Dermis blood vessel endothelial cell (primary cell): ENCODE data around the gene PNLIP. TPM values are rescaled to one million over a fixed set of nuclear protein-coding genes. Genes with fewer than 3 reads are reported as not detected.

Experiments used
- DNase-seq: peaks from one replicate; pipeline ENCODE4 v3.0.0; 2010
- total RNA-seq: library from RNA; depleted of rRNA; stranded (reverse); fragments of >200 nt; gene quantifications from 2 replicates; pipeline ENCODE4 v1.2.3, GENCODE V29; 2014

Gene PNLIP
- not detected in 2 replicates for total RNA-seq

DNA sequence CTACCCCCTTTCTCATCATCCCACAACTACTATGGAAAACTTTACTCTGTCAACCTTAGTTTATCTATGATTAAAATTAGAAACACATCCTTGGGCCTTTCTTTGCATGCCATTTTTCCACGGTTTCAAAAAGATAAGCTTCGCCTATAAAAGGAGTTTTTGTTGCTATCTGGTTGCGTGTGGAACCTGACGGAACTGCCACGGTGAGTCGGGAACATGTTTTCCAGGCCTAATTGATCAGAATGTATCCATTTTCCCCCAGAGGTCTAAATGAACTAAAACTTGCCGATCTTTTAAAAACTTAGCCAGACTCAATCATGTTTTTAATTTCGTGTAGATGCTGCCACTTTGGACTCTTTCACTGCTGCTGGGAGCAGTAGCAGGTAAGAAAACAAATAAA, at the start of gene PNLIP:
PNLIP (plus strand) TSS at position 176 of the 400 bp plus-strand sequence; CDS start at position 338, 162 bp downstream.
- DNase-seq: no peak

DNA sequence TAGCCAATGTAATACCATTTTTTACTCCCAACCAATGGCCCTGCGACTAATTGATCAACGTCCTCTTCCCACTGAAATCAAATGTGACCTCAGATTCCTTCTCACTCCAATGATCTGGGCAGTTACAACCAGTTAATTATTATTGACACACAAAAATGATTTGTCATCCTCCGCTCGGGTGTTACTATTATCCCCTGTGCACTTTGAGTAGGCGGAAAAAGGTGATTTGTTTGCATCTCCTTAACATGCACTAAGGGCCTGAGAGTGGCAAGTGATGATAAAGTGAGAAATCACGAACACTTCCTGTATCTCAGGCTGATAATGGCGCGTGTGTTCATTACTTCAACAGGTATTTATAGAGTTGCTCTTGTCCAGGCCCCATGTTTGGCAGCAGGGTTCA, 40.9 kb upstream of the PNLIP start:
- no peak for DNase-seq

DNA sequence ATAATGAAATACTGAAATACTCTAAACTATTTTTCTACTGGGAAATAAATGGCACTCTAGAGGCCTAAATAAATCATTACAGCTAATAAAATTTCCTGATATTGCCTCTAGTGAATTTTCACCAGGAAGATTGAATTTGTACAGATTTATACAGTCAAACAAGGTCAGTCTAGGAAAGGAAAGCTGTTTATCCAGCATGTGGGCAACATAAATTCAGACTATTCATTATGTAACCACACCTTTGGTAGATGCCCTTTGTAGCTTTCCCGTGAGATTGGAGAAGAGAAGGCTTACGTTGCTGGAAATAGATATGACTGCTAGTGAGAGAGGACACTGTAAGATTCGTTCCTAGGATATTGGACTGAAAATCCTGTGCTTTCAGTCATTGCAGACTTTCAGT, 35.2 kb upstream of the PNLIP start:
- no peak for DNase-seq

DNA sequence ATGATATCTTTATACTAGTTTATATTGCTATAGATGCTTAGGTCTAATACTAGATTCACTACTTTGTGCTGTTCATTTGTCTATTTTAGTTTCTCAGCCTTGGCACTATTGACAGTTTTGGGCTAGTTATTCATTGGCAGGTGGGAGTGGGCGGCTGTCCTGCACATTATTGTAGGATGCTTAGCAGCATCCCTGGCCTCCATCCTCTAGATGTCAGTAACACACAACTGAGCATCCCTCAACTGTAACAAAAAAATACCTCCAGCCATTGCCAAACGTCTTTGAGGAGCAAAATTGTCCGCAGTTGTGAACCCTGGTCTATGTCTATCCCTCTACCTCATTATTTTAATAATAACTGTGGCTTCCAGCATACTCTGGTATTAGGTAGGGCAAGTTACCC, 34.4 kb upstream of the PNLIP start:
- DNase-seq: no peak

DNA sequence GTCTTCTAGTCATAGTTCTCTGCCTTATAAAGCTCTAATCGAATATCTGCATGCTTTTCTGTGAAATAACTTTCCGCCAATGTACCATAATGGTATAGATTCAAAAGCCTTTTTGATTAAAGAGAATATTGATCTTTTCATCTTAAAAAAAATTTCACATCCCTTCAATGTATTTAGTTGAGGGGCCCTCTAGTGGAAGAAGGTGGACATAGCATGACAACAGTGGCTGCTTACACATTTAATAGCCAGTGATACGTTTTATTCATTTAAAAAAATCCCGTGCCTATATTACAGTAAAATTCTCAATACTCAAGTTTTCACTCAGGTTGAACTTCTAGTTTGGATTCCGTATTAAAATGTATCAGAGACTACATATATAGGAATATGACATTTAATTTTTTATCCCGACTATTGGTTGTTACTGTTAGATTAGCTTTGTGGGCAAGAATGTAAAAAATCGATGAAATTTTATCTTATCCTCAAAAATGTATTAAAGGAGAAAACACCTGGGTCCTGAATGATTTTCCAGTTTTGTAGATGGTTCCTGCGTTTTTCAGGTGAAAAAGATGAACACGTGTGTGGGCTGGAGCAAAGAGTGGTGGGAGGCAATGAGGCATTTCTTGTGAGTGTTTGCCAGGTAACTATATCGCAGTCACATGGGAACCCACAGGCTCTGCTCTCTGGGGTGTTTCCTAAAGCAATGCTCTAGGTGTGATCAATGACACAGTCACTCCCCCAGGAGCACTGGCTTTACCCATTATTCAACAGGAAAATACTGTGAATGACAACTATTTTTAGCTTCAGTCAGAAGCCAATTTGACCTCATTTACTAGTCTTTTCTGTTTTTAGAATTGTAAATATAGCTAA, 24.1 kb upstream of the PNLIP start:
- DNase-seq: peak; percentile 66

DNA sequence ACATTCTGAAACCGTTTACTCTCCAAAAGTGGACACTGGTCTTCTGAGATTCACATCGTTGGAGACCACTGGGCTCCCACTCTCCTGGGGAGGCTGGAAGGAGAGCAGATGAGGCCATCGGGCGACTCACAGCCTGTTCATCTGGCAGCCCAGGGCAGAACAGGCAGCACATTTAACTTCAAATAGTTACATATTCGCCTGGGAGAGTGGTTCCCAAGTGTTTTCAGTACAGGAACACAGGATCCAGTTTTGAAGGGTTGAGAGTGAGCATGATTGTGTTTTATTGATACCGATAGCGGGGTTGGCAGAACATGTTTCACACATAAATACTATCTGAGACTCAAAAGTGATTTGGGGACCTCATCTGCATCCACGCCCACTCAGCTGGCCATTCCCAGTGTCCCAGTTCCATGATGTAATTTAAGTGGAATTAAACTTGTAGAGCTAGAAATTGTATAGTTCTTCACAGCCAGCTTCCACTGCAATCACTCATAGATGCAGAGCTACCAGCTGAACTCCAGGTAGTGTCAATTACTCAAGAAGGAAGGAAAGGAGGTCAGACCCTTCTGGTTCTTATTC, 22.8 kb upstream of the PNLIP start:
- DNase-seq: no peak

DNA sequence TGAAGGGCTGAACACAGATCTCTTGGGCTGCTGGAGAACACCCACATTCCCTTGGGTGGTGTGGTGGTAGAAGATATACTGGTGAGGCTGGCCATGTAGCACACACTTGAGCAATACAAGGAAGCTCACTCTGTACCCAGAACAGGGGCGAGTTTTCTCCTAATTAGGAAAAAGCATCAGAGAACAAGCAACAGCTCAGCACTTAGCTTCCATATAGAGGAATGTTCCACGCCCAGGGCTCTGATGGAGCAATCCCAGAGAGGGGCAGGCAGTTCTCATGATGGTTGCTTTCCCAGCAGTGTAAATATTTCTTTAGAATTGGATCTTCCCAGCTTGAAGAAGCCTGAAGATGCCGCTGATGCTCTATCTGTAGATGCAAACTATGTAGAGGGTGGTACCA, 21.0 kb upstream of the PNLIP start:
- no peak for DNase-seq

DNA sequence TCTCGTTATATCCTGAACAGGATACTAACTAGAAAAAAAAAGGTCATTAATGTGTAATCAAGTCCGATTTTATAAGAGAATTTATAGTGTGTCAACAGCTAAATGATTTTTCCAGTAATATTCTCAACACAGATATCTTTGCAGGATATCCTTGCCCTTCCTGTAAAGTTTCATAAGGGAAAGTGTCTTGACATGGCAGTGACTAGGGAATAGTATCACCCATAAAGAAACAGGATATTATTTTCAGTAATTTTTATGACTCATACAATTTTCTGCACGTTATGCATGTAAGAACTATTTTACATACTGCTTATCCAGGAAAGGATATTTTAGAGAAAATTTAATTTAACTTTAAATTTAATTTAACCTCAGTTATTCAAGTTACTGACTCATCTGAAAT, 19.5 kb upstream of the PNLIP start:
- DNase-seq: no peak

DNA sequence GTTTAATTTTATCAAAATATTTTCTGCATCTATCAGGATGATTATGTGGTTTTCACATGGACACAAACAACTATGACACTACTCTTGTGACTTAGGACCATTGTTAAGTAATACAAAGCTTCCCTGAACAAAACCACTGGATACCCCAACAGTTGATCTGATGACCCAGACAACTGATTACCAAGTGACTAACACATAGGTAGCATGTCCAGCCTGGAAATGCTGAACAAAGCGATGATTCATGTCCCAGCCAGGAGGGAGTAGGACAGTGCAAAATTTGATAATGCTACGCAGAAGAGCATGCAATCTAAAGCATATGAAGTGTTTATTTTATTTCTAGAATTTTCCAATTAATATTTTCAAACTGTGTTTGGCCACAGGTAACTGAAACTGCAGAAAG, 8.9 kb upstream of the PNLIP start:
- no peak for DNase-seq

DNA sequence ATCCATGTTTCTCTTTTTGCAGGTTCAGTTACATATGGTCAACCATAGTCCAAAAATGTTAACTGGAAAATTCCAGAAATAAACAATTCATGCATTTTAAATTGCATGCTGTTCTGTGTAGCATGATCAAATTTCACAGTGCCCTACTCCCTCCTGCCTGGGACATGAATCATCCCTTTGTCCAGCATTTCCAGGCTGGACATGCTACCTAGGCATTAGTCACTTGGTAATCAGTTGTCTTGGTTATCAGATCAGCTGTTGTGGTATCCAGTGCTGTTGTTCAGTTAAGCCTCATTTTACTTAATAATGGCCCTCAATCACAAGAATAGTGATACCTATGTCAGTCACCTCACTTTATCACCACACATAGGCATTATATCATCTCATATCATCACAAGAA, 7.3 kb upstream of the PNLIP start:
- DNase-seq: no peak

DNA sequence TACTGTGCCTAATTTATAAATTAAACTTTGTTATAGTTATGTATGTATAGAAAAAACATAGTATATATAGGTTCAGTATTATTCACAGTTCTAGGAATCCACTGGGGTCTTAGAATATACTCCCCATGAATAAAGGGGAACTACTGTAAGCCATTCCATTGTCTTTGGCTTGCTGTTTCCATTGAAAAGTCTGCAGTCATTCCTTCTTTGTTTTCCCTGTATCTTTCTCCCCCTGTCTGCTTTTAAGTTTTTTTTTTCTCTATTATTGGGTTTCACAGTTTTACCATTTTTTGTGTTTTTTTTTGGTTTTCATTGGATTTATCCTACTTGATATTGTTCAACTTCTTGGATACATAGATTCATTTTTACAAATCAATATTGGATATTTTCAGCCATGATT, 6.7 kb upstream of the PNLIP start:
- no peak for DNase-seq

DNA sequence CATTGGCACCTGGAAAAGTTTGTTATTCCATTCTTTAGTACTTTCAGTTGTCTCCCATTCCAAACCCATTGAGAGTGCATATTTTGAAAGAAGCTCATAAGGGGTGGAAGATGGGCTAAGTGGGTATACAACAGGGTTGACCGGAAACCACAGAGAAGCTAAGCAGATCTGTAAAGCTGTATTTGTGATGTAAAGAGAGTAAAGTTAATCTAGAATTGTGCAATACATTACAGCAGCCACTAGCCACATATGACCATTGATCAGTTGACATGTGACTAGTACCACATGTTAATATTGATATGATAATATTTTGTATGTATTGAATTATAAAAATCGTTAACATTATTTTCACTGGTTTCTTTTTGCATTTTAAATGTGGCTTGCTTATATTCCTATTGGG, 4.9 kb upstream of the PNLIP start:
- no peak for DNase-seq

DNA sequence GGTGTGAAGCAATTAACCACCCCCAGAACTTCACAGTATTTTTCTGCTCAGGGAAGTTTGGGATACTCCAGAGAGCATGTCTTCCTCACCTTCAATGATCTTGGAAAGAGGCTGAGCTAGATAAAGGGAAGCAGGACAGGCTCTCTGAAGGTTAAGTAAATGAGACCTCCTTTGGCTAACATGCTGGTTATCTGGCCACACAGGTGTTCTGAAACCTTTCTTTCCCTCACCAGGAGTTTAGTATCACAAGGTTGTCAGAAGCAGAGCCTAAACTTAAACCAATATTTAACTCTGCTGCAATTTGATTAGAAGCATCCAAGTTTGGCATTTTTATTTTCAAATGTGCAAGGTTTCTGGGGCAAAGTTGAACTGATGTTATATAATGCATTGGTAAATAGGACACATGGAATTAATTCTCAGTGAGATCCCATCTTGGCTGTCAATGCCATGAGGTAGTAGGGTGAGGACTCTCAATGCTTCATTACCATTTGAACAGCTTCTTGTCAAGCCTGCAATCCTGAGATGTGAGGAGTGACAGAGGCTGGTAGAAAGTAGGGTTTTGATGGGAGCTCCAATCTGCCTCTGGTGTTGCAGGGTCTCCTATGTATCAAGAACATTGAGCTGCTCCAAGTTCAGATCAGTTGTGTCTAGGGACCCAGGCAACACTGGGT, 3.6 kb upstream of the PNLIP start:
- no peak for DNase-seq

DNA sequence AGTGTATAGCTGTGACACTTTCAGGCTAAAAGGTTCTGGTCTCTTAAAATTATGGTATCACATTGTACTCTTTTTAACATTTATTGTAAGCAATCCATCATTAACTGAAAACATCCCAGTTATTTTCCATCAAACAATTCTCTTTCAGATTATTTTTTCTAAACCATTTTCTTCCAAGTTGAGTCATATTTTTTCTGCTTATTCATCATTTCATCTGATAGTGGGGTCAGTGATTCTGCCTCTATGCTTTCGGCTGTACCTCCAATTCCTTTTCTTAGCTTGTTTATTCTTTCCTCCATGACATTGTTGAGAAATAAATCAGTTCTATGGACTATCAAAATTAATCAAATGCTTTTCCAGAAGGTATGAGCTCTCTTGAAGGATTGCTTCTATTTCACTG, 609 bp upstream of the PNLIP start:
- DNase-seq: no peak

DNA sequence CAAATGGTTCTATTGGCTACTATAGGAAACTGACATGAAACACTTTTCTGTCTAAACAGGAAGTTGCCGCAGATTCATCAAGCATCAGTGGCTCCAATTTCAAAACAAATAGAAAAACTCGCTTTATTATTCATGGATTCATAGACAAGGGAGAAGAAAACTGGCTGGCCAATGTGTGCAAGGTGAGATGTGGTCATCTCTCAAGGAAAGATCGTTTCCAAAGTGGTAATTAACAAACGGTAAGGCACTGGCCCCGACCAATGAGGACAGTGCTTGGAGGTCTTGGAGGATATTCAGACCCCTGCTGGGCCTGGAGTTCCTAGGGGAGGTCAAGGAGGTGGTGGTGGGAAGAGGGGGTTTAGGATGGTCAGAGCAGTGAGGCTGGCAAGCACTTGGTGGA, 2.6 kb downstream of the PNLIP start:
- DNase-seq: no peak

DNA sequence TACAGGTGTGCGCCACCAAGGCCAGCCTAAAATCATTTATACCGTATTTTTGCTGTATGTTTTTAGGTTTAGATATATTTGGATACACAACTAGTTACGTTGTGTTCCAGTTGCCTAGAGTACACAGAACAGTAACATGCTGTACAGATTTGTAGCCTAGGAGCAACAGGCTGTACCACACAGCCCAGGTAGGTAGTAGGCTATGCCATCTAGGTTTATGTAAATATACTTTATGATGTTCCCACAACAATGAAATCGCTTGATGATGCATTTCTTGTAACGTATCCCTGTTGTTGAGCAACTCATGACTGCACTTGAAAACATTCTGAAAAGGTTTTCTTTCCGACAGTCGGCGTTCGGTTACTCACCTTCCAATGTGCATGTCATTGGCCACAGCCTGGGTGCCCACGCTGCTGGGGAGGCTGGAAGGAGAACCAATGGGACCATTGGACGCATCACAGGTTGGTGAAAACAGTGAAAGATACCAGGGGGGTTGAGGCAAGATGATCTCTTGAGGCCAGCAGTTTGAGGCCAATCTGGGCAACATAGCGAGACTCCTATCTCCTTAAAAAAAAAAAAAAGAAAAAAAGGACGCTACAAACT, 7.7 kb downstream of the PNLIP start:
- DNase-seq: no peak

DNA sequence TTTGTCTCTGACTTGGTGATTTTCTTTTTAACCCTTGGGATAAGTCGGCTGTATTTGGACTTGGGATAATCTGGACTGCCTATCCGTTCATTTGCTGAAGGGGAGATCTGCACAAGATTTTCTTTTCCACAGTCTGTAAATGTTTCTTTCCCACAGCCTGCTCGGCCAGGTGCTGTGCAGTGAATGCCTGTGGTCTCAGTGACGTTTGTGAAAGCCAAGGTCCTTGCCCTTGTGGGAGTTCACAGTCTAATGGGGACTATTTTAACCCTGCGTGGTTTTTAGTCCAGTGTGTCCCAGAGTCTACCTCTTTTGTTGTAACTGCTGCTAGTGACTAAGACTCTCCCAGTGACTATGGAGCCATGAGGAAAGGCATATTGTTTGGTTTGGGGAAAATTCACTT, 8.9 kb downstream of the PNLIP start:
- DNase-seq: no peak

DNA sequence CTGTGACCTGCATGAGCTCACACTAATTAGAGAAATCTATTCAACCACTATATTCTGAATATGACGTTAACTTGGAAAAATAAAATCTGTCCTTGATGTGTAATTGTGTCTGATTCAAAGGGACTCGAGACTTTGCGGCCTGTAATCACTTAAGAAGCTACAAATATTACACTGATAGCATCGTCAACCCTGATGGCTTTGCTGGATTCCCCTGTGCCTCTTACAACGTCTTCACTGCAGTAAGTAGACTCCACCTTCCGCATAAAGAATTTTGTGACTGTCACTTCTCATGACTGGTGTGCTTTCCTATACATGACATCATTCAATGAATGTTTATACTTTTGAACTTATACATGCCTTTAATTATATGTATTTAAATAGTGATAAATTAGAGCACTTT, 10.1 kb downstream of the PNLIP start:
- no peak for DNase-seq

DNA sequence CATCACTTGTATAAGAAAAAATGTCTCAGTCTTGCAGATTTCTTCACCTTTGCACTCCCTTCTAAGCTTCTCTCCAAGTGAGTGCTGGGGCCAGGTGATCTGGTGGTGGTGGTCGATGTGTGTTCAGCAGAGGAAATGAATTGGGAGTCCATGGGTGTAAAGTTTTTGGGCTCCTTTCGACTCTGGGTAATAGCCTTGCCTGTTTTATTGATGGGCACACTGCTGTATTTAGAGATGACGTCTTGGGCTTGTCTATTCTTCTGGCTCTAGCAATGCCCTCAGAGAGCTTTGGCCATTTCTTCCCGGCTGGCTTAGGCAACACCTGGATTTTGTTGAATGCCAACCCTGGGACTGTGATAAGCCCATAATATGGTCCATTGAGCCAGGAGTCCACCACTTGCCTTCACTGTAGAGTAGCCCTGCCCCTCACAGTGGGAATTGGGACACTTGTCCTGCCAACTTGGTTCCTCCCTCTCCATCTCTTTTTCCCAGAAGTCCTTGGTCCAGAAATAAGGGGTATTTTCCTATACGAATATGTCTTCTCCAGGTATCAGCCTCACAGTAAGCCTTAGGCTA, 11.7 kb downstream of the PNLIP start:
- no peak for DNase-seq

DNA sequence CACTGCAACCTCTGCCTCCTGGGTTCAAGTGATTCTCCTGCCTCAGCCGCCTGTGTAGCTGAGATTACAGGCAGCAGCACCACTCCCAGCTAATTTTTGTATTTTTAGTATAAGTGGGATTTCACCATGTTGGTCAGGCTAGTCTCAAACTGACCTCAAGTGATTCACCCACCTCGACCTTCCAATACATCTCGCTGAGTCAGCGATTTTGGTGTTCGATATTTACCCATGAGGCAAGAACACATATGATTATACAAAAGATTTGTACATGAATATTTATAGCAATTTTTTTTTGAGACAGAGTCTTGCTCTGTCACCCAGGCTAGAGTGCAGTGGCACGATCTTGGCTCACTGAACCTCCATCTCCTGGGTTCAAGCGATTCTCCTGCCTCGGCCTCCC, 19.8 kb downstream of the PNLIP start:
- DNase-seq: no peak

DNA sequence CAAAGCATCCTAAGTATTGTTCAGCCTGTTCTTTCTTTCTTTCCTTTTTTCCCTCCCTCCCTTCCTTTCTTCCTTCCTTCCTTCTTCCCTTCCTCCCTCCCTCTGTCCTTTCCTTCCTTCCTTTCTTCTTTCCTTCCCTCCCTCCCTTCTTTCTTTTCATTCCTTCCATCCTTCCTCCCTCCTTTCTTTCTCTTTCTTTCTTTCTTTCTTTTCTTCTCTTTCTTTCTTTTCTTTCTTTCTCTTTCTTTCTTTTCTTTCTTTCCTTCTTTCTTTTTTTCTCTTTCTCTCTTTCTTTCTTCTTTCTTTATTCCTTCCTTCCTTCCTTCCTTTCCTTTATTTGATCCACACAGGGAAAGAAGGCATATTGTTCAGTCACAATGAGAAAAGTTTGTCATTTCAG, 21.2 kb downstream of the PNLIP start:
- no peak for DNase-seq

DNA sequence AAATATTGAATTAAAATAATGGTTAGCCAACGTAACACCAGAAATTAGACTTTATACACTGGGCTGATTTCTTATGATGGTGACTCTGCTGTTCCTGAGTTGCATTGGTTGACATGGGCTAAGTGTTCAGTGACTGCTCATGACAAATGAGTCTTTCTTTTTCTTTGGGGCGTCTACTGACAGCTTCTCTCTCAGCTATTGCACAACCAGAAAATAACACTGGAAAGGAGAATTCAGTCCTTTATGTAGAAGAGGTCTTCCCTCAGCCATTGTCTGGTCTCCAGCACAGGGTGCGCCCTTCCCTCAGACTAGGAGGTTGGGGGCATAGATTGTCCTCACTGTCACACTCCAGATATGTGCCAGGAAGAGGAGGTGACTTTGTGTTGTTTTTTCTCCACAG, 21.6 kb downstream of the PNLIP start:
- no peak for DNase-seq

DNA sequence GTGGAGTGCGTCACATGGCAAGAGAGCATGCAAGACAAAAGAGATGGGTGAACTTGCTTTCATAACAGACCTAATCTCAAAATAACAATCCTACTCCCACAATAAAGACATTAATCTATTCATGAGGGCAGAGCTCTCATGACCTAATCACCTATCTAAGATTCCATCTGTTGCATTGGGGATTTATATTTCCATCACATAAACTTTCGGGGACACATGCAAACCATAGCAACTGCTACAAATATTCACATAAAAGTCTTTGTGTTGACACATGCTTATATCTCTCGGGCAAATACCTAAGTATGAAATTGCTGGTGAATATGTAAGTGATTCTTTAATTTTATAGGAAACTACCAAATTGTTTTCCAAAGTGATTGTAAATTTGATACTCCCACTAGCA, 29.1 kb downstream of the PNLIP start:
- DNase-seq: no peak
